HUES48 (cell line): ENCODE results near the gene CENATAC.

Source experiments
- H3K27ac ChIP-seq: one replicate; pipeline ENCODE4 v1.7.0; 2013; ENCODE audit warnings: low read depth, low read length, inconsistent platforms
- H3K27me3 ChIP-seq: 2 replicates; pipeline ENCODE4 v1.6.1; 2013; ENCODE audit warnings: mild to moderate bottlenecking, low read length; ENCODE audit not compliant: control insufficient read depth, insufficient read depth
- H3K36me3 ChIP-seq: 2 replicates; pipeline ENCODE4 v1.6.1; 2013; ENCODE audit warnings: low read length; ENCODE audit not compliant: control insufficient read depth, insufficient read depth
- H3K4me1 ChIP-seq: 2 replicates; pipeline ENCODE4 v1.6.1; 2013; ENCODE audit warnings: mild to moderate bottlenecking, low read length; ENCODE audit not compliant: control insufficient read depth, insufficient read depth
- H3K4me3 ChIP-seq: 2 replicates; pipeline ENCODE4 v1.5.1; 2013; ENCODE audit warnings: mild to moderate bottlenecking, low read depth, low read length
- H3K9ac ChIP-seq: 2 replicates; pipeline ENCODE4 v1.6.1; 2013; ENCODE audit warnings: mild to moderate bottlenecking, low read depth, low read length, moderate library complexity
- H3K9me3 ChIP-seq: 2 replicates; pipeline ENCODE4 v1.6.1; 2013; ENCODE audit warnings: low read length; ENCODE audit not compliant: control insufficient read depth, insufficient read depth

CENATAC gene

DNA sequence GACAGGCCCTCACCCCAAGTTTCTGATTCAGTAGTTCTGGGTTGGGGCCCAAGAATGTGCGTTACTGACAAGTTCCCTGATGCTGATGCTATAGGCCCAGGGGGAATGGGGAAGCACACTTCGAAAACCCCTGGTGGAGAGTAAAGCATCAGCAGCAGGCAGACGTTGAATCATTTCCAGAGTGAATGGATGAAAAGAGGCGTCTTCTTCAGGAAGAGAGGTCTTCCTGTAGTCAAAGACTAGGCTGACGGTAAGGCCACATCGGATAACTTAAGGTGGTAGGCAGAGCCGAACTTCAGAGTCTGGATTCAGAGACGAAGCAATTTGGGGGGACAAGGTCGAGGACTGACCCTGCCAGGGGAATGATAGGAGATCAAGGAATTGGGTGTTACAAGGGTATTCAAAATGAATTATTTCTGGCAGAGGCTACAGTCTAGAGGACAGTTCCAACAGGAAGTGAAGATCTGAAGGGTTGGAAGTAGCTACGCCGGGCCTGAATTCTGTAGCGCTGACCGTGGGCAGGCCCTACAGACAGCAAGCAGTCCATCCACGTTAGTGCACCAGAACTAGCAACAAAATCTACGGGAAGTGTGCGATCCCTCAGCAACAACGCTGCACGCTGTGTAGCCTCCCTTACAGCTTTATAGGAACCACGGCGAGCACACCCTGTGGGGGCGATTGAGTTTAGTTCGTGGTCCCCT, 862 bp upstream of the CENATAC start:
- H3K4me3 ChIP-seq = peak overlapping the region; percentile 76
- H3K36me3 ChIP-seq = peaks cover 23% of the 10 kb centered on the region
- H3K27ac ChIP-seq = peak overlapping the region; percentile 77
- no peaks in the 10 kb centered on the region for H3K27me3 ChIP-seq
- peak overlapping the region; percentile 32 for H3K9ac ChIP-seq
- peaks cover 10% of the 10 kb centered on the region; the same call in 1 of the 2 replicates for H3K4me1 ChIP-seq
- no peaks in the 10 kb centered on the region; the same call in 1 of the 2 replicates for H3K9me3 ChIP-seq

DNA sequence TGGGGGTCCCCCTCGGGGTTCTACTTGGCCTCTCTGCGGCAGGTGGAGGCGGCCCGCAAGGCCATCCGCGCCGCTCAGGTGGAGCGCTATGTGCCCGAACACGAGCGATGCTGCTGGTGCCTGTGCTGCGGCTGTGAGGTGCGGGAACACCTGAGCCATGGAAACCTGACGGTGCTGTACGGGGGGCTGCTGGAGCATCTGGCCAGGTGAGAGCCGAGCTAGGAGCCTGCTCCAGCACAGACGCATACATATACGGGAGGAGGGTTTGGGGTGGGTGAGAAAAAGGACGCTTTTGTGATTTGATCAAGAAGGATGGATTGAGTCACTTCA, 415 bp downstream of the CENATAC start:
- peak overlapping the region; percentile 76 for H3K4me3 ChIP-seq
- no peaks in the 10 kb centered on the region for H3K27me3 ChIP-seq
- H3K36me3 ChIP-seq = peaks cover 35% of the 10 kb centered on the region
- H3K9me3 ChIP-seq = no peaks in the 10 kb centered on the region
- H3K27ac ChIP-seq = peak overlapping the region; percentile 94
- peak overlapping the region; percentile 71 for H3K9ac ChIP-seq
- peaks cover 10% of the 10 kb centered on the region; the same call in 1 of the 2 replicates for H3K4me1 ChIP-seq

- peaks cover 10% of the 10 kb centered on the region; the same call in 1 of the 2 replicates for H3K4me1 ChIP-seq
- H3K9ac ChIP-seq = peak overlapping the region; percentile 71
- peak overlapping the region; percentile 94 for H3K27ac ChIP-seq
- H3K36me3 ChIP-seq = peaks cover 38% of the 10 kb centered on the region
- peak overlapping the region; percentile 76 for H3K4me3 ChIP-seq
- H3K9me3 ChIP-seq = no peaks in the 10 kb centered on the region
- no peaks in the 10 kb centered on the region for H3K27me3 ChIP-seq
Observed at GRCh38 chr11:118998822-118999221, 884 bp downstream of the CENATAC start.

- Histone ChIP-seq H3K27ac (no peak overlapping the region), H3K27me3 (no peaks in the 10 kb centered on the region), H3K9ac (no peak overlapping the region), H3K9me3 (no peaks in the 10 kb centered on the region), H3K4me3 (no peak overlapping the region), H3K36me3 (peaks cover 53% of the 10 kb centered on the region), H3K4me1 (peaks cover 10% of the 10 kb centered on the region; the same call in 1 of the 2 replicates)
Observed at GRCh38 chr11:119000906-119001305, 3.0 kb downstream of the CENATAC start.

GRCh38 chr11:119006656-119007055, 8.7 kb downstream of the CENATAC start:
- Histone ChIP-seq H3K4me3 (no peak overlapping the region), H3K9ac (no peak overlapping the region), H3K36me3 (peaks cover 77% of the 10 kb centered on the region), H3K27me3 (no peaks in the 10 kb centered on the region), H3K9me3 (no peaks in the 10 kb centered on the region), H3K4me1 (no peaks in the 10 kb centered on the region), H3K27ac (no peak overlapping the region)

GRCh38 chr11:119011476-119012053, 13.6 kb downstream of the CENATAC start:
- Histone ChIP-seq H3K27ac (no peak overlapping the region), H3K36me3 (peaks cover 85% of the 10 kb centered on the region), H3K4me1 (0 out of 2 replicates have a peak, but pooled peaks cover under 1% of the 10 kb centered on the region), H3K4me3 (no peak overlapping the region), H3K27me3 (no peaks in the 10 kb centered on the region), H3K9ac (no peak overlapping the region), H3K9me3 (no peaks in the 10 kb centered on the region)

DNA sequence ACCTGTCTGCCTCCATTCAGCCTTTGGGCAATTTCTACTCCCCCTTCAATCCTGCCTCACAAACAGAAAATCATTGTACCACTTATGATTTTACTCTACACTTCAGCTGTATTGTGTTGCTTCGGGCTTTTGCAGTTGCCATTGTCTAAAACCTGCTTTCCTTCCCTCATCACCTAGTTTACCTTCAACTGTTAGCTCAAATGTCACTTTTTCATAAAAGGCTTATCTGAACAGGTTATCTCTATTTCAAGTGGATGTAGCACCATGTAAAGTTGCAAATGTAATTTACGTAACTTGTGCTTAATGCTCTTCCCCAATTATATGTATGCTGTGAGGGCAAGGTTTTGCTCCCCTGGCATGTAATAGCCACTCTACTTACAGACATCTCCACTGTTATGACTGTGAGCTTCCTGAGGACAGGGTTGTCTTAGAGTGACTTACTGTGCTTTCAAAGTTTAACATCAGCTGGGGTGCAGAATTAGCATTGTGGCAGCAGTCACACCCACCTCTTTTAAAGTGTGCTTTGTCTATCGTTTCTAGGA, 14.8 kb downstream of the CENATAC start:
- H3K27me3 ChIP-seq = no peaks in the 10 kb centered on the region
- 0 out of 2 replicates have a peak, but pooled peaks cover 5% of the 10 kb centered on the region for H3K4me1 ChIP-seq
- no peaks in the 10 kb centered on the region for H3K9me3 ChIP-seq
- H3K36me3 ChIP-seq = peaks cover 84% of the 10 kb centered on the region
- H3K27ac ChIP-seq = peak overlapping the region; percentile 2
- no peak overlapping the region for H3K9ac ChIP-seq
- no peak overlapping the region for H3K4me3 ChIP-seq

- Histone ChIP-seq H3K27ac (no peak overlapping the region), H3K9ac (no peak overlapping the region), H3K36me3 (peaks cover 72% of the 10 kb centered on the region), H3K27me3 (no peaks in the 10 kb centered on the region), H3K4me1 (0 out of 2 replicates have a peak, but pooled peaks cover 5% of the 10 kb centered on the region), H3K4me3 (no peak overlapping the region), H3K9me3 (no peaks in the 10 kb centered on the region)
Observed at GRCh38 chr11:119014209-119014924, 16.4 kb downstream of the CENATAC start.

GRCh38 chr11:119015054-119015611, 17.2 kb downstream of the CENATAC start:
- Histone ChIP-seq H3K4me3 (no peak overlapping the region), H3K9me3 (no peaks in the 10 kb centered on the region), H3K36me3 (peaks cover 68% of the 10 kb centered on the region), H3K27me3 (no peaks in the 10 kb centered on the region), H3K9ac (no peak overlapping the region), H3K27ac (no peak overlapping the region), H3K4me1 (peaks cover 8% of the 10 kb centered on the region; the same call in 1 of the 2 replicates)

DNA sequence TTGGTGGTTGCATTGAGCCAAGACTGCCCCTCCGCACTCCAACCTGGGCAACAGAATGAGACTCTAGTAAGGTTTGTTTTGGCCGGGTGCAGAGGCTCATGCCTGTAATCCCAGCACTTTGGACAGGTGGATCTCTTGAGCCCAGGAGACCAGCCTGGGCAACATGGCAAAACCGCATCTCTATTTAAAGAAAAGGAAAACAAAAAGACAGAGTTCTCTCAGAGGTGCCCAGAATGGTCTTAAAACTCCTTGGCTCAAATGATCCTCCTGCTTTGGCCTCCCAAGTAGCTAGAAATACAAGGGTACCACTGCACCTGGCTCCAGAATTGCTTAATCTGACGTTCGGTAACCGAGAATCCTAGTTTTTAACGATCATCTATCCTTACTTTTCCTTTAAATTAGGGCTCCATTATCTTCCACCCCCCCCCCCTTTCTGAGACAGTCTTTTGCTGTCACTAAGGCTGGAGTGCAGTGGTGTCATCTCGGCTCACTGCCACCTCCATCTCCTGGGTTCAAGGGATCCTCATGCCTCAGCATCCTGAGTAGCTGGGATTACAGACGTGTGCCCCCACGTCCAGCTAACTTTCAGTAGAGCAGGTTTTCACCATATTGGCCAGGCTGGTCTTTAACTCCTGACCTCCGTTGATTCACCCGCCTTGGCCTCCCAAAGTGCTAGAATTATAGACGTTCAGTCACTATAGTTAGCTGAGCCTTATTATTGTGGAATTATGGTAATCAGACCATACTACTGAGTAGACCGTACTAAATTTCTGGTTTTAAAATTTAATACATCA, 18.5 kb downstream of the CENATAC start:
- Histone ChIP-seq H3K9me3 (no peaks in the 10 kb centered on the region), H3K4me1 (peaks cover 8% of the 10 kb centered on the region; the same call in 1 of the 2 replicates), H3K27me3 (no peaks in the 10 kb centered on the region), H3K27ac (peak overlapping the region; percentile 98), H3K36me3 (peaks cover 62% of the 10 kb centered on the region), H3K9ac (peak overlapping the region; percentile 23; the same call in 1 of the 2 replicates), H3K4me3 (peak overlapping the region; percentile 98)
